Measurements from ENCODE around the gene NUP98.

The NUP98 gene

GRCh38 chr11:3641191-3641590 is 156.2 kb downstream of the NUP98 start:
- no peak for DNase-seq (ENCODE audit: low spot score)

- no peak for DNase-seq (ENCODE audit: low spot score)
Observed at GRCh38 chr11:3639841-3640240, 157.5 kb downstream of the NUP98 start.

- DNase-seq (ENCODE audit: low spot score), result no peak
Observed at GRCh38 chr11:3638513-3638912, 158.8 kb downstream of the NUP98 start.

- DNase-seq (ENCODE audit: low spot score), result no peak
Observed at GRCh38 chr11:3637201-3637600, 160.2 kb downstream of the NUP98 start.

GRCh38 chr11:3635641-3636375 is 161.5 kb downstream of the NUP98 start:
- DNase-seq (ENCODE audit: low spot score), result no peak

- DNase-seq (ENCODE audit: low spot score), result no peak
Observed at GRCh38 chr11:3632070-3632660, 165.2 kb downstream of the NUP98 start.

- no peak for DNase-seq (ENCODE audit: low spot score)
Observed at GRCh38 chr11:3631331-3631730, 166.0 kb downstream of the NUP98 start.

GRCh38 chr11:3627291-3627690 is 170.1 kb downstream of the NUP98 start:
- no peak for DNase-seq (ENCODE audit: low spot score)

GRCh38 chr11:3626250-3626960 is 170.9 kb downstream of the NUP98 start:
- no peak for DNase-seq (ENCODE audit: low spot score)
